ENCODE measurements around the gene KIRREL1. TPM values are rescaled to one million over a fixed set of nuclear protein-coding genes. Genes with fewer than 3 reads are reported as not detected.

KIRREL1 gene
- total and polyA plus RNA-seq, 5 donors from 2014 or later = not detected

- Mint-ChIP-seq H3K36me3 (no peaks in the 10 kb centered on the region), H3K4me3 (no peak overlapping the region), H3K27me3 (peaks cover 21% of the 10 kb centered on the region), H3K27ac (peak overlapping the region in 1 of 3 donors; percentile 0), H3K9me3 (peaks cover 0 to 1% (median 0%) of the 10 kb centered on the region in 7 donors), H3K4me1 (peaks cover 0 to 2% (median 0%) of the 10 kb centered on the region in 4 donors)
- no peak for ATAC-seq (ENCODE audit: low read depth in 2 of 2)
- no peak overlapping the region for H3K4me3 ChIP-seq (ENCODE audit: low read depth, low read length)
- no peak for DNase-seq
- H3K4me1 ChIP-seq (ENCODE audit: control insufficient read depth, insufficient read depth, low read length, poor library complexity, severe bottlenecking) = no peaks in the 10 kb centered on the region
- H3K27me3 ChIP-seq (ENCODE audit: control insufficient read depth, insufficient read depth, low read length) = no peaks in the 10 kb centered on the region
- no peaks in the 10 kb centered on the region for H3K36me3 ChIP-seq (ENCODE audit: control insufficient read depth, insufficient read depth, low read length)
- H3K9me3 ChIP-seq (ENCODE audit: control insufficient read depth in 2 of 2, low read length in 2 of 2) = no peaks in the 10 kb centered on the region
- H3K27ac ChIP-seq (ENCODE audit: insufficient read depth, low read length, poor library complexity, severe bottlenecking) = no peak overlapping the region
These were observed 112.1 kb downstream of the KIRREL1 start for GRCh38 chr1:158105352-158106095.

- Histone ChIP-seq H3K36me3 (ENCODE audit: control insufficient read depth, insufficient read depth, low read length) (no peaks in the 10 kb centered on the region), H3K4me1 (ENCODE audit: control insufficient read depth, insufficient read depth, low read length, poor library complexity, severe bottlenecking) (no peaks in the 10 kb centered on the region), H3K27ac (ENCODE audit: insufficient read depth, low read length, poor library complexity, severe bottlenecking) (no peak overlapping the region), H3K27me3 (ENCODE audit: control insufficient read depth, insufficient read depth, low read length) (peaks cover 12% of the 10 kb centered on the region), H3K4me3 (ENCODE audit: low read depth, low read length) (no peak overlapping the region), H3K9me3 (ENCODE audit: control insufficient read depth in 2 of 2, low read length in 2 of 2) (no peaks in the 10 kb centered on the region)
- peaks cover 0 to 3% (median 0%) of the 10 kb centered on the region in 7 donors for H3K9me3 Mint-ChIP-seq
- H3K36me3 Mint-ChIP-seq = no peaks in the 10 kb centered on the region
- H3K27ac Mint-ChIP-seq = no peak overlapping the region
- ATAC-seq (ENCODE audit: low read depth in 2 of 2) (no peak), DNase-seq (no peak)
- H3K4me3 Mint-ChIP-seq = no peak overlapping the region
- peaks cover 0 to 2% (median 0%) of the 10 kb centered on the region in 4 donors for H3K4me1 Mint-ChIP-seq
- H3K27me3 Mint-ChIP-seq = peaks cover 35% of the 10 kb centered on the region
These were observed 114.5 kb downstream of the KIRREL1 start for GRCh38 chr1:158107916-158108315.

DNA sequence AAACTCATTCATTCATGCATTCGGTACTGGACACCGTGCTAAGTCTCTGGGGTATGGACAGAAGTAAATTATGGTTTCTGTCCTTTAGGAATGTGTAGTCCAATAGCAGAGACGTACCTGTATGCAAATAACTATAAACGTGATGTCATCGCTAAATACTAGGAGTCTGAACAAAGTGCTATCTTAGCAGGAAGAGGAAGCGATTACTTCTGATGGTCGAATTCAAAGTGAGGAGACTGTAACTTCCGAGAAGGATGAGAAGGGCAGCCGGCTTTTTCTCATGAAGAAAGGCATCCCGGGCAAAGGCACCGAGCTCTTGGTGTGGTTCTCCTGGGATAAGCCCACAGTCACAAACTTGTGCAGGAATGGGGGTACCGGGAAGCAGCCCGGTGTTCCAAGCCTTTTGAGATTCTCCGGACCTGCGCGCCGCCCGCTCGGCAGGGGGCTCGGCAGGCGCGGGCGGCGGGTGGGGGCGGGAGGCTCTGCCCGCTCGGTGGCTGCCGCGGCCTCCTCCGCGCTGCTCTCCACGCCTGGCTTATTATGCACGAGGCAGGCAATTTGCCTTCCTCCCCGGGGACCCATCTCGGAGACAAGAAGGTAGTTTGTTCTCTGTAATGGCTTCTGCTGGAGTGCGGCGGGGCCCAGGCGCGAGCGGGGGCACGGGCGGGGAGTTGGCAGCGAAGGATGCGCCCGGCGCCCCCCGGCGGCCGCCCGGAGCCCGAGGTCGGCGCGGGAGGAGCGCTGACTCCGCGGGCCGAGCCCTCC is 119.7 kb downstream of the KIRREL1 start:
- no peaks in the 10 kb centered on the region for H3K36me3 ChIP-seq (ENCODE audit: control insufficient read depth, insufficient read depth, low read length)
- H3K4me1 ChIP-seq (ENCODE audit: control insufficient read depth, insufficient read depth, low read length, poor library complexity, severe bottlenecking) = peaks cover 6% of the 10 kb centered on the region
- peaks cover 48% of the 10 kb centered on the region for H3K27me3 Mint-ChIP-seq
- no peak overlapping the region for H3K27ac ChIP-seq (ENCODE audit: insufficient read depth, low read length, poor library complexity, severe bottlenecking)
- no peaks in the 10 kb centered on the region for H3K36me3 Mint-ChIP-seq
- H3K27me3 ChIP-seq (ENCODE audit: control insufficient read depth, insufficient read depth, low read length) = peaks cover 26% of the 10 kb centered on the region
- peaks cover 0 to 3% (median 0%) of the 10 kb centered on the region in 7 donors for H3K9me3 Mint-ChIP-seq
- H3K4me1 Mint-ChIP-seq = peaks cover 0 to 17% (median 5%) of the 10 kb centered on the region in 4 donors
- H3K27ac Mint-ChIP-seq = peak overlapping the region in 1 of 3 donors; percentile 13
- ATAC-seq (ENCODE audit: low read depth in 2 of 2) (peak in 1 of 2 donors; percentile 33), DNase-seq (peak in 2 of 3 donors; percentile 14 to 20)
- H3K9me3 ChIP-seq (ENCODE audit: control insufficient read depth in 2 of 2, low read length in 2 of 2) = no peaks in the 10 kb centered on the region
- peak overlapping the region; percentile 47 to 90 (median 77) for H3K4me3 Mint-ChIP-seq
- H3K4me3 ChIP-seq (ENCODE audit: low read depth, low read length) = no peak overlapping the region

- H3K9me3 ChIP-seq (ENCODE audit: control insufficient read depth in 2 of 2, low read length in 2 of 2) = no peaks in the 10 kb centered on the region
- Mint-ChIP-seq H3K27me3 (peaks cover 50% of the 10 kb centered on the region), H3K27ac (no peak overlapping the region), H3K36me3 (no peaks in the 10 kb centered on the region), H3K4me3 (peak overlapping the region; percentile 47 to 90 (median 74)), H3K9me3 (peaks cover 0 to 3% (median 0%) of the 10 kb centered on the region in 7 donors), H3K4me1 (peaks cover 0 to 19% (median 5%) of the 10 kb centered on the region in 4 donors)
- ATAC-seq (ENCODE audit: low read depth in 2 of 2) (no peak), DNase-seq (no peak)
- no peak overlapping the region for H3K27ac ChIP-seq (ENCODE audit: insufficient read depth, low read length, poor library complexity, severe bottlenecking)
- H3K36me3 ChIP-seq (ENCODE audit: control insufficient read depth, insufficient read depth, low read length) = no peaks in the 10 kb centered on the region
- peaks cover 6% of the 10 kb centered on the region for H3K4me1 ChIP-seq (ENCODE audit: control insufficient read depth, insufficient read depth, low read length, poor library complexity, severe bottlenecking)
- H3K4me3 ChIP-seq (ENCODE audit: low read depth, low read length) = no peak overlapping the region
- H3K27me3 ChIP-seq (ENCODE audit: control insufficient read depth, insufficient read depth, low read length) = peaks cover 26% of the 10 kb centered on the region
These were observed 120.3 kb downstream of the KIRREL1 start for GRCh38 chr1:158113759-158114127.

GRCh38 chr1:158115126-158115525 is 121.7 kb downstream of the KIRREL1 start:
- Mint-ChIP-seq H3K36me3 (no peaks in the 10 kb centered on the region), H3K4me1 (peaks cover 0 to 19% (median 5%) of the 10 kb centered on the region in 4 donors), H3K9me3 (peaks cover 0 to 3% (median 0%) of the 10 kb centered on the region in 7 donors), H3K4me3 (peak overlapping the region in 1 of 4 donors; percentile 0), H3K27ac (no peak overlapping the region), H3K27me3 (peaks cover 51% of the 10 kb centered on the region)
- Histone ChIP-seq H3K4me3 (ENCODE audit: low read depth, low read length) (no peak overlapping the region), H3K9me3 (ENCODE audit: control insufficient read depth in 2 of 2, low read length in 2 of 2) (no peaks in the 10 kb centered on the region), H3K36me3 (ENCODE audit: control insufficient read depth, insufficient read depth, low read length) (no peaks in the 10 kb centered on the region), H3K27me3 (ENCODE audit: control insufficient read depth, insufficient read depth, low read length) (peaks cover 30% of the 10 kb centered on the region), H3K27ac (ENCODE audit: insufficient read depth, low read length, poor library complexity, severe bottlenecking) (no peak overlapping the region), H3K4me1 (ENCODE audit: control insufficient read depth, insufficient read depth, low read length, poor library complexity, severe bottlenecking) (peaks cover 6% of the 10 kb centered on the region)
- ATAC-seq (ENCODE audit: low read depth in 2 of 2) (no peak), DNase-seq (no peak)

GRCh38 chr1:158116311-158117167 is 123.1 kb downstream of the KIRREL1 start:
- peaks cover 32% of the 10 kb centered on the region for H3K27me3 ChIP-seq (ENCODE audit: control insufficient read depth, insufficient read depth, low read length)
- DNase-seq (no peak), ATAC-seq (ENCODE audit: low read depth in 2 of 2) (no peak)
- no peak overlapping the region for H3K27ac ChIP-seq (ENCODE audit: insufficient read depth, low read length, poor library complexity, severe bottlenecking)
- no peaks in the 10 kb centered on the region for H3K9me3 ChIP-seq (ENCODE audit: control insufficient read depth in 2 of 2, low read length in 2 of 2)
- Mint-ChIP-seq H3K27ac (no peak overlapping the region), H3K36me3 (no peaks in the 10 kb centered on the region), H3K27me3 (peaks cover 59% of the 10 kb centered on the region), H3K4me1 (peaks cover 0 to 19% (median 5%) of the 10 kb centered on the region in 4 donors), H3K4me3 (no peak overlapping the region), H3K9me3 (peaks cover 0 to 5% (median 0%) of the 10 kb centered on the region in 7 donors)
- no peak overlapping the region for H3K4me3 ChIP-seq (ENCODE audit: low read depth, low read length)
- no peaks in the 10 kb centered on the region for H3K36me3 ChIP-seq (ENCODE audit: control insufficient read depth, insufficient read depth, low read length)
- H3K4me1 ChIP-seq (ENCODE audit: control insufficient read depth, insufficient read depth, low read length, poor library complexity, severe bottlenecking) = peaks cover 6% of the 10 kb centered on the region

Measured in CD4-positive, CD25-positive, alpha-beta regulatory T cell (primary cell).